GM12878 (cell line): Measurements from ENCODE around the gene CRKL.

Experiments used
- CBFB ChIP-seq: IDR thresholded peaks from 2 replicates; pipeline ENCODE4 v1.6.1; 2016; ENCODE audit warnings: antibody characterized with exemption, low read depth
- CTCF ChIP-seq, 3 experiments: IDR thresholded peaks in 2 of 3; conservative IDR thresholded peaks in 1 of 3; 2 replicates each; pipeline ENCODE4 v1.5.1; 2011; ENCODE audit warnings: low read depth in 3 of 3, low read length in 3 of 3, mild to moderate bottlenecking in 3 of 3, control low read depth in 2 of 3, moderate library complexity in 2 of 3, inconsistent platforms in 1 of 3, mixed read lengths in 1 of 3; ENCODE audit not compliant: control insufficient read depth in 2 of 3, insufficient read depth in 1 of 3; ENCODE audit errors: extremely low read depth in 1 of 3
- EGR1 ChIP-seq, 2 experiments: IDR thresholded peaks; 1 replicate in 1 of 2; 2 replicates in 1 of 2; pipeline ENCODE4 v1.6.1; 2011 to 2012; ENCODE audit warnings: low read depth in 2 of 2, low read length in 2 of 2, borderline replicate concordance in 1 of 2, mild to moderate bottlenecking in 1 of 2, moderate library complexity in 1 of 2
- EP300 ChIP-seq, 2 experiments: fragments of 150-350 bp in 1 of 2; IDR thresholded peaks; 2 replicates each; pipeline ENCODE4 v1.6.1; 2011 to 2012; ENCODE audit warnings: low read depth in 2 of 2, low read length in 2 of 2, borderline replicate concordance in 1 of 2, improper control_type of control experiment in 1 of 2, inconsistent platforms in 1 of 2; ENCODE audit not compliant: control insufficient read depth in 1 of 2
- HDAC2 ChIP-seq: fragments of 200-600 bp; sonication (generic); IDR thresholded peaks from 2 replicates; pipeline ENCODE4 v1.6.1; 2017
- JUNB ChIP-seq: IDR thresholded peaks from 2 replicates; pipeline ENCODE4 v1.6.1; 2016; ENCODE audit warnings: antibody characterized with exemption, mild to moderate bottlenecking
- KDM1A ChIP-seq: fragments of 200-600 bp; sonication (generic); IDR thresholded peaks from 2 replicates; pipeline ENCODE4 v1.6.1; 2016; ENCODE audit warnings: borderline replicate concordance
- POLR2A ChIP-seq: IDR thresholded peaks from 2 replicates; pipeline ENCODE4 v1.6.1; 2011; ENCODE audit warnings: low read depth, mild to moderate bottlenecking, low read length
- RELA ChIP-seq: fragments of 450-650 bp; IDR thresholded peaks from 2 replicates; pipeline ENCODE4 v1.8.0; 2014; ENCODE audit warnings: borderline replicate concordance; ENCODE audit not compliant: partially characterized antibody
- SPI1 ChIP-seq: IDR thresholded peaks from 2 replicates; pipeline ENCODE4 v1.6.1; 2011; ENCODE audit warnings: low read depth, mild to moderate bottlenecking, low read length, moderate library complexity, borderline replicate concordance; ENCODE audit not compliant: insufficient read depth
- TCF12 ChIP-seq: IDR thresholded peaks from 2 replicates; pipeline ENCODE4 v1.6.1; 2011; ENCODE audit warnings: low read depth, mild to moderate bottlenecking, low read length

GRCh38 chr22:20937794-20938671 lies 20.8 kb downstream of the CRKL start:
- no peak for TF ChIP-seq CTCF (IDR thresholded peaks at IDR 0.05 in 2 of 3, conservative IDR thresholded peaks at IDR 0.05 in 1 of 3; ENCODE audit: control insufficient read depth in 2 of 3, extremely low read depth in 1 of 3, insufficient read depth in 1 of 3, low read depth in 3 of 3, low read length in 3 of 3)
- no peak for TF ChIP-seq EP300 (IDR thresholded peaks at IDR 0.05; ENCODE audit: borderline replicate concordance in 1 of 2, control insufficient read depth in 1 of 2, low read depth in 2 of 2, low read length in 2 of 2)
- TF ChIP-seq CBFB = no peak
- no peak for TF ChIP-seq RELA
- TF ChIP-seq HDAC2 = no peak
- TF ChIP-seq POLR2A = no peak
- no peak for TF ChIP-seq EGR1 (IDR thresholded peaks at IDR 0.05; ENCODE audit: borderline replicate concordance in 1 of 2, low read depth in 2 of 2, low read length in 2 of 2)
- TF ChIP-seq SPI1 = no peak
- no peak for TF ChIP-seq KDM1A
- TF ChIP-seq JUNB = no peak
- TF ChIP-seq TCF12 = no peak
